Left lung (tissue), 10 donors: ENCODE results near the gene FASTK. TPM values are rescaled to one million over a fixed set of nuclear protein-coding genes. Genes with fewer than 3 reads are reported as not detected.

ENCODE experiments used
- ATAC-seq: fragments of 200-7000 bp; cut with Tn5 transposase; one replicate; pipeline ENCODE4 v1.9.1; 2020; ENCODE audit warnings: moderate library complexity
- DNase-seq, 4 donors: peaks; one replicate each; pipeline ENCODE4 v3.0.0-alpha.2; 2013 to 2020
- H3K27ac ChIP-seq, 2 donors: fragments of 200-600 bp; sonication (generic) in 1 of 2; one replicate each; pipeline versions ENCODE4 v1.5.0 to v1.8.0; 2020 to 2021
- H3K27me3 ChIP-seq, 2 donors: fragments of 200-600 bp; sonication (generic) in 1 of 2; one replicate each; pipeline versions ENCODE4 v1.5.0 to v1.8.0; 2020 to 2021
- H3K36me3 ChIP-seq, 2 donors: fragments of 200-600 bp; sonication (generic) in 1 of 2; one replicate each; pipeline versions ENCODE4 v1.5.0 to v1.8.0; 2020 to 2021
- H3K4me1 ChIP-seq, 2 donors: fragments of 200-600 bp; one replicate each; pipeline ENCODE4 v1.8.0; 2021
- H3K4me3 ChIP-seq, 2 donors: fragments of 200-600 bp; sonication (generic) in 1 of 2; one replicate each; pipeline versions ENCODE4 v1.5.0 to v1.8.0; 2020 to 2021; ENCODE audit warnings: mild to moderate bottlenecking in 1 of 2
- H3K9me3 ChIP-seq, 2 donors: fragments of 200-600 bp; sonication (generic) in 1 of 2; one replicate each; pipeline versions ENCODE4 v1.5.0 to v1.8.0; 2020 to 2021
- CTCF ChIP-seq, 2 donors: fragments of 200-600 bp; sonication (generic) in 1 of 2; IDR thresholded peaks; one replicate each; pipeline versions ENCODE4 v1.5.0 to v1.8.0; 2021; ENCODE audit warnings: antibody characterized with exemption in 2 of 2
- intact Hi-C, 2 donors: fragments of 100-400 bp; cut with DNase I; formaldehyde crosslinking; loops; one replicate each; pipeline versions ENCODE4 v1.11.2 to v1.14.2; 2022
- polyA plus RNA-seq, 6 donors: library from polyadenylated mRNA; unstranded; fragments of 120-200 nt; gene quantifications; one replicate each; pipeline ENCODE4 v1.2.1, GENCODE V29; 2013; ENCODE audit not compliant: insufficient read length in 6 of 6
- total RNA-seq, 2 donors: library from RNA; stranded (reverse); fragmentation: NEBNext Ultra II Directional; extraction: Animal tissue kit (Norgen Biotek cat#: 25700); gene quantifications; one replicate each; pipeline ENCODE4 v1.2.1, GENCODE V29; 2021
- donor health status: DM: no; HTN: yes; CAD: no.
- donor health status: DM: no; HTN: no; CAD: no.

The FASTK gene
- total and polyA plus RNA-seq, 8 donors, result 38.2 to 65.7 (median 54.1) TPM

- Histone ChIP-seq H3K27ac (peak overlapping the region; percentile 37 to 50), H3K4me3 (peak overlapping the region; percentile 19 to 40), H3K4me1 (peaks cover 0 to 32% of the 10 kb centered on the region in 2 donors), H3K9me3 (no peaks in the 10 kb centered on the region), H3K27me3 (peaks cover 0 to 5% of the 10 kb centered on the region in 2 donors), H3K36me3 (peaks cover 0 to 43% of the 10 kb centered on the region in 2 donors)
- DNase-seq, result peak in 3 of 4 donors; percentile 80 to 92 (median 89)
- intact Hi-C loops, result loop anchor here in 1 of 2 donors (10.0 kb wide), 1 partner anchor 221 kb away; no protein-coding TSS in a partner anchor
- ATAC-seq, result peak; percentile 85
- TF ChIP-seq CTCF (IDR thresholded peaks at IDR 0.05), result no peak
Observed at GRCh38 chr7:151115836-151116418, 35.3 kb upstream of the FASTK start.

GRCh38 chr7:151115121-151115835 lies 34.7 kb upstream of the FASTK start:
- ATAC-seq (no peak), DNase-seq (peak in 1 of 4 donors; percentile 79)
- peaks cover 0 to 37% of the 10 kb centered on the region in 2 donors for H3K36me3 ChIP-seq
- TF ChIP-seq CTCF (IDR thresholded peaks at IDR 0.05), result no peak
- H3K9me3 ChIP-seq, result no peaks in the 10 kb centered on the region
- peak overlapping the region; percentile 19 to 40 for H3K4me3 ChIP-seq
- H3K4me1 ChIP-seq, result peaks cover 0 to 38% of the 10 kb centered on the region in 2 donors
- peak overlapping the region; percentile 37 to 50 for H3K27ac ChIP-seq
- peaks cover 0 to 5% of the 10 kb centered on the region in 2 donors for H3K27me3 ChIP-seq
- intact Hi-C loops, result loop anchor here in 1 of 2 donors (10.0 kb wide), 1 partner anchor 220 kb away; no protein-coding TSS in a partner anchor

- Histone ChIP-seq H3K36me3 (peaks cover 0 to 28% of the 10 kb centered on the region in 2 donors), H3K27me3 (peaks cover 0 to 5% of the 10 kb centered on the region in 2 donors), H3K4me1 (peaks cover 0 to 46% of the 10 kb centered on the region in 2 donors), H3K4me3 (peak overlapping the region; percentile 7 to 40), H3K27ac (peak overlapping the region; percentile 41 to 66), H3K9me3 (no peaks in the 10 kb centered on the region)
- ATAC-seq (peak; percentile 26), DNase-seq (peak in 3 of 4 donors; percentile 47 to 88 (median 62))
- intact Hi-C loops, result loop anchor here in 1 of 2 donors (10.0 kb wide), 1 partner anchor 220 kb away; no protein-coding TSS in a partner anchor
- TF ChIP-seq CTCF (IDR thresholded peaks at IDR 0.05), result no peak
Observed at GRCh38 chr7:151114151-151115090, 33.8 kb upstream of the FASTK start.

GRCh38 chr7:151113344-151114150 lies 32.9 kb upstream of the FASTK start:
- intact Hi-C loops, result loop anchor here in 1 of 2 donors (10.0 kb wide), 1 partner anchor 219 kb away; no protein-coding TSS in a partner anchor
- Histone ChIP-seq H3K9me3 (no peaks in the 10 kb centered on the region), H3K27ac (peak overlapping the region; percentile 41 to 66), H3K4me3 (peak overlapping the region; percentile 7 to 36), H3K4me1 (peaks cover 0 to 53% of the 10 kb centered on the region in 2 donors), H3K27me3 (peaks cover 0 to 5% of the 10 kb centered on the region in 2 donors), H3K36me3 (peaks cover 0 to 19% of the 10 kb centered on the region in 2 donors)
- DNase-seq (peak in 3 of 4 donors; percentile 62 to 79 (median 75)), ATAC-seq (peak; percentile 49)
- no peak for TF ChIP-seq CTCF (IDR thresholded peaks at IDR 0.05)
